Measurements from ENCODE around the gene CACNA1S.

DNA sequence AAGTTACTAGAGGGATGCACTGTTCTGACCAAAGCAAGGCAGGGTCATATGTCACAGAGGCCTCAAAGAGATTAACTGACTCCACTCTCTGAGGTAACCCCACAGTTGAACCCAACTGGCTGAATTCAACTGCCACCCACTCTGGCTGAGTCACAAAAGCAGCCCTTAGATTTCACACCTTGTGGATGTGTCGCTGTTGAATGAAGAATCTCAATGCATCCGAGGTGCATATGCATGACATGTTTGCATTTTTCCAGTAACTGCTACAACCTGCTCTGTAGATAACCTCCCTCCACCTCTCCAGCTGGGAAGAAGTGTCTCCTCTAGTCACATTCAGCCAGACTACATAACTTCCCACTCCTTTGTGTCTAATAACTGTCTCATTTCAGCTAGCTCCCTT, 60.8 kb downstream of the CACNA1S start:
- TF ChIP-seq, protein P1, sequence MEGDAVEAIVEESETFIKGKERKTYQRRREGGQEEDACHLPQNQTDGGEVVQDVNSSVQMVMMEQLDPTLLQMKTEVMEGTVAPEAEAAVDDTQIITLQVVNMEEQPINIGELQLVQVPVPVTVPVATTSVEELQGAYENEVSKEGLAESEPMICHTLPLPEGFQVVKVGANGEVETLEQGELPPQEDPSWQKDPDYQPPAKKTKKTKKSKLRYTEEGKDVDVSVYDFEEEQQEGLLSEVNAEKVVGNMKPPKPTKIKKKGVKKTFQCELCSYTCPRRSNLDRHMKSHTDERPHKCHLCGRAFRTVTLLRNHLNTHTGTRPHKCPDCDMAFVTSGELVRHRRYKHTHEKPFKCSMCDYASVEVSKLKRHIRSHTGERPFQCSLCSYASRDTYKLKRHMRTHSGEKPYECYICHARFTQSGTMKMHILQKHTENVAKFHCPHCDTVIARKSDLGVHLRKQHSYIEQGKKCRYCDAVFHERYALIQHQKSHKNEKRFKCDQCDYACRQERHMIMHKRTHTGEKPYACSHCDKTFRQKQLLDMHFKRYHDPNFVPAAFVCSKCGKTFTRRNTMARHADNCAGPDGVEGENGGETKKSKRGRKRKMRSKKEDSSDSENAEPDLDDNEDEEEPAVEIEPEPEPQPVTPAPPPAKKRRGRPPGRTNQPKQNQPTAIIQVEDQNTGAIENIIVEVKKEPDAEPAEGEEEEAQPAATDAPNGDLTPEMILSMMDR (IDR thresholded peaks at IDR 0.05): no peak
- TF ChIP-seq POLR2AphosphoS5 (IDR thresholded peaks at IDR 0.05; ENCODE audit: low read depth, low read length): no peak
- TF ChIP-seq, protein P2, sequence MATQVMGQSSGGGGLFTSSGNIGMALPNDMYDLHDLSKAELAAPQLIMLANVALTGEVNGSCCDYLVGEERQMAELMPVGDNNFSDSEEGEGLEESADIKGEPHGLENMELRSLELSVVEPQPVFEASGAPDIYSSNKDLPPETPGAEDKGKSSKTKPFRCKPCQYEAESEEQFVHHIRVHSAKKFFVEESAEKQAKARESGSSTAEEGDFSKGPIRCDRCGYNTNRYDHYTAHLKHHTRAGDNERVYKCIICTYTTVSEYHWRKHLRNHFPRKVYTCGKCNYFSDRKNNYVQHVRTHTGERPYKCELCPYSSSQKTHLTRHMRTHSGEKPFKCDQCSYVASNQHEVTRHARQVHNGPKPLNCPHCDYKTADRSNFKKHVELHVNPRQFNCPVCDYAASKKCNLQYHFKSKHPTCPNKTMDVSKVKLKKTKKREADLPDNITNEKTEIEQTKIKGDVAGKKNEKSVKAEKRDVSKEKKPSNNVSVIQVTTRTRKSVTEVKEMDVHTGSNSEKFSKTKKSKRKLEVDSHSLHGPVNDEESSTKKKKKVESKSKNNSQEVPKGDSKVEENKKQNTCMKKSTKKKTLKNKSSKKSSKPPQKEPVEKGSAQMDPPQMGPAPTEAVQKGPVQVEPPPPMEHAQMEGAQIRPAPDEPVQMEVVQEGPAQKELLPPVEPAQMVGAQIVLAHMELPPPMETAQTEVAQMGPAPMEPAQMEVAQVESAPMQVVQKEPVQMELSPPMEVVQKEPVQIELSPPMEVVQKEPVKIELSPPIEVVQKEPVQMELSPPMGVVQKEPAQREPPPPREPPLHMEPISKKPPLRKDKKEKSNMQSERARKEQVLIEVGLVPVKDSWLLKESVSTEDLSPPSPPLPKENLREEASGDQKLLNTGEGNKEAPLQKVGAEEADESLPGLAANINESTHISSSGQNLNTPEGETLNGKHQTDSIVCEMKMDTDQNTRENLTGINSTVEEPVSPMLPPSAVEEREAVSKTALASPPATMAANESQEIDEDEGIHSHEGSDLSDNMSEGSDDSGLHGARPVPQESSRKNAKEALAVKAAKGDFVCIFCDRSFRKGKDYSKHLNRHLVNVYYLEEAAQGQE (IDR thresholded peaks at IDR 0.05; ENCODE audit: insufficient read depth in 1 of 2, low read depth in 2 of 2, low read length in 1 of 2): no peak

All from Panc1 (cell line).